HepG2 (cell line): ENCODE results near the gene DOHH. TPM values are rescaled to one million over a fixed set of nuclear protein-coding genes. Genes with fewer than 3 reads are reported as not detected.
A peak's percentile ranks its signal among the peaks of the same experiment; 100 is the strongest.

Source experiments
- GTF3A ChIP-seq: sonication (generic); formaldehyde crosslinking; conservative IDR thresholded peaks from 2 replicates; pipeline ENCODE4 v1.4.0; 2020; ENCODE audit warnings: mild to moderate bottlenecking, missing genetic modification reagents
- HMGXB4 ChIP-seq, 2 experiments: sonication (generic) in 1 of 2; formaldehyde crosslinking in 1 of 2; IDR thresholded peaks; 2 replicates each; pipeline versions ENCODE4 v1.4.0 to v1.6.1; 2018 to 2020; ENCODE audit warnings: missing genetic modification reagents in 2 of 2, borderline replicate concordance in 1 of 2, low read depth in 1 of 2, mild to moderate bottlenecking in 1 of 2, missing biosample characterization in 1 of 2
- HOXA7 ChIP-seq: sonication (generic); formaldehyde crosslinking; IDR thresholded peaks from 2 replicates; pipeline ENCODE4 v1.8.1; 2022; ENCODE audit warnings: mild to moderate bottlenecking, missing genetic modification reagents, moderate library complexity
- KDM2A ChIP-seq: sonication (generic); formaldehyde crosslinking; IDR thresholded peaks from 2 replicates; pipeline ENCODE4 v1.4.0; 2020; ENCODE audit warnings: low read depth, missing genetic modification reagents, borderline replicate concordance
- KLF16 ChIP-seq, 2 experiments: sonication (generic) in 1 of 2; formaldehyde crosslinking in 1 of 2; IDR thresholded peaks; 2 replicates each; pipeline versions ENCODE4 v1.6.1 to v1.8.0; 2016 to 2023; ENCODE audit warnings: missing genetic modification reagents in 2 of 2, missing compliant biosample characterization in 1 of 2
- PAX8 ChIP-seq: sonication (generic); formaldehyde crosslinking; IDR thresholded peaks from 2 replicates; pipeline ENCODE4 v1.8.0; 2022; ENCODE audit warnings: mild to moderate bottlenecking, missing genetic modification reagents, borderline replicate concordance
- PHF8 ChIP-seq: sonication (generic); formaldehyde crosslinking; IDR thresholded peaks from 2 replicates; pipeline ENCODE4 v1.5.0; 2020; ENCODE audit warnings: missing genetic modification reagents
- SALL1 ChIP-seq: sonication (generic); formaldehyde crosslinking; IDR thresholded peaks from 2 replicates; pipeline ENCODE4 v1.8.0; 2022; ENCODE audit warnings: mild to moderate bottlenecking, missing genetic modification reagents
- TCF12 ChIP-seq, 2 experiments: fragments of 450-650 bp in 1 of 2; sonication (generic) in 1 of 2; formaldehyde crosslinking in 1 of 2; IDR thresholded peaks; 2 replicates each; pipeline versions ENCODE4 v1.6.1 to v1.8.0; 2017 to 2022; ENCODE audit warnings: antibody characterized with exemption in 1 of 2, mild to moderate bottlenecking in 1 of 2, missing genetic modification reagents in 1 of 2, moderate library complexity in 1 of 2
- ZMAT3 ChIP-seq: sonication (generic); formaldehyde crosslinking; conservative IDR thresholded peaks from 2 replicates; pipeline ENCODE4 v1.7.0; 2021; ENCODE audit warnings: missing genetic modification reagents
- ZNF296 ChIP-seq: sonication (generic); formaldehyde crosslinking; conservative IDR thresholded peaks from 2 replicates; pipeline ENCODE4 v1.5.0; 2020; ENCODE audit warnings: mild to moderate bottlenecking, missing genetic modification reagents
- ZNF510 ChIP-seq: sonication (generic); formaldehyde crosslinking; IDR thresholded peaks from 2 replicates; pipeline ENCODE4 v1.4.0; 2020; ENCODE audit warnings: low read depth, mild to moderate bottlenecking, missing genetic modification reagents
- polyA plus RNA-seq, 8 experiments: library from polyadenylated mRNA; depleted of rRNA in 3 of 8; stranded (reverse) in 7 of 8; unstranded in 1 of 8; fragments of >200 nt; fragmentation: Illumina TruSeq in 4 of 8; extraction: Trizol in 4 of 8; gene quantifications; 2 replicates each; pipeline versions ENCODE4 v1.2.1 to v1.2.3, GENCODE V29; 2011 to 2016; ENCODE audit warnings: low read depth in 4 of 8, missing spikeins in 1 of 8, mixed read lengths in 1 of 8; ENCODE audit not compliant: insufficient read depth in 1 of 8
- total RNA-seq, 5 experiments: library from RNA; depleted of rRNA; stranded (reverse); fragments of >200 nt; fragmentation: Illumina TruSeq; extraction: Trizol; gene quantifications; 2 replicates each; pipeline ENCODE4 v1.2.3, GENCODE V29; 2016; ENCODE audit warnings: low read depth in 1 of 5
- TF ChIP-seq, protein P1 (sequence below): sonication (generic); formaldehyde crosslinking; IDR thresholded peaks from 2 replicates; pipeline ENCODE4 v1.9.0; 2021; ENCODE audit warnings: missing genetic modification reagents, borderline replicate concordance
- TF ChIP-seq, protein P2 (sequence below), 2 experiments: sonication (generic) in 1 of 2; formaldehyde crosslinking in 1 of 2; IDR thresholded peaks; 2 replicates each; pipeline versions ENCODE4 v1.5.1 to v1.6.1; 2011 to 2020; ENCODE audit warnings: borderline replicate concordance in 1 of 2, low read depth in 1 of 2, low read length in 1 of 2, mild to moderate bottlenecking in 1 of 2, missing genetic modification reagents in 1 of 2, moderate library complexity in 1 of 2
- TF ChIP-seq, protein P3 (sequence below): sonication (generic); formaldehyde crosslinking; IDR thresholded peaks from 2 replicates; pipeline ENCODE4 v1.4.0; 2020; ENCODE audit warnings: missing genetic modification reagents

DOHH gene
- total and polyA plus RNA-seq, 2 of the 13 experiments (the other 11 are each of a cell fraction or from before 2014, with no cell fraction given), result 3.5 to 13.7 TPM

DNA sequence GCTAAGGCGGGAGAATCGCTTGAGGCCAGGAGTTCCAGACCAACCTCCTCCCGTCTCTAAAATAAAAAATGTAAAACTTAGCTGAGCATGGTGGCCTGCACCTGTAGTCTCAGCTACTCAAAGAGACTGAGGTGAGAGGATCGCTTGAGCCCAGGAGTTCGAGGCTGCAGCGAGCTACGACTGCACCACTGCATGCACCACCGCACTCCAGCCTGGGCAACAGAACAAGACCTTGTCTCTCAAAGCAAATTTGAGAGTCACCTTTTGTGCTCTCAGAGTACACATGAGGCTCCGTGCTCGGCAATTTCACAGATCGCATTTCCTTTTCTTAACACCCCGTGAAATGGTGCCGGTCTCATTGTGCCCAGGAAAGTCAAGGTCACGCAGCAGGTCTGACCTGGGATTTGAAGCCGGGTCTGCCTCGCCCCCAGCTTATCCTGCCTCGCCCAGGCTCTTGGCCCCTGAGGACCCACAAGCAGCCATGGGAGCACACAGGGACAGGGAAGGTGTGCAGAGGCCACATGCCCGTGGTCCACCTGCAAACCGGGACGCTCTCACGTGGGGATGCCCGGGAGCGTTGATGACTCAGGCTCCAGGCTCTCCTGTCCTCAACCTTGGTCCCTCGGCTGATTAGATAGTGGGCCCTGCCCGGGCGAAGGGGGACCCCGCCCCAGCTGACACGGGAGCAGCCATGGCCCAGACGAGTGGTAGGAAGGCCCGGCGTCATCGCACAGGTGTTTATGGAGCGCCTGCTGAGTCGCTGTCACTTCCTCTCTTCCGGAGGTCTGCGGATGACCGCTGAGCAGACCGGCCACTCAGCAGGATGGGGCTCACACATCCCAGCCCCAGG is 19.0 kb downstream of the DOHH start (continued):
- TF ChIP-seq, protein P1, sequence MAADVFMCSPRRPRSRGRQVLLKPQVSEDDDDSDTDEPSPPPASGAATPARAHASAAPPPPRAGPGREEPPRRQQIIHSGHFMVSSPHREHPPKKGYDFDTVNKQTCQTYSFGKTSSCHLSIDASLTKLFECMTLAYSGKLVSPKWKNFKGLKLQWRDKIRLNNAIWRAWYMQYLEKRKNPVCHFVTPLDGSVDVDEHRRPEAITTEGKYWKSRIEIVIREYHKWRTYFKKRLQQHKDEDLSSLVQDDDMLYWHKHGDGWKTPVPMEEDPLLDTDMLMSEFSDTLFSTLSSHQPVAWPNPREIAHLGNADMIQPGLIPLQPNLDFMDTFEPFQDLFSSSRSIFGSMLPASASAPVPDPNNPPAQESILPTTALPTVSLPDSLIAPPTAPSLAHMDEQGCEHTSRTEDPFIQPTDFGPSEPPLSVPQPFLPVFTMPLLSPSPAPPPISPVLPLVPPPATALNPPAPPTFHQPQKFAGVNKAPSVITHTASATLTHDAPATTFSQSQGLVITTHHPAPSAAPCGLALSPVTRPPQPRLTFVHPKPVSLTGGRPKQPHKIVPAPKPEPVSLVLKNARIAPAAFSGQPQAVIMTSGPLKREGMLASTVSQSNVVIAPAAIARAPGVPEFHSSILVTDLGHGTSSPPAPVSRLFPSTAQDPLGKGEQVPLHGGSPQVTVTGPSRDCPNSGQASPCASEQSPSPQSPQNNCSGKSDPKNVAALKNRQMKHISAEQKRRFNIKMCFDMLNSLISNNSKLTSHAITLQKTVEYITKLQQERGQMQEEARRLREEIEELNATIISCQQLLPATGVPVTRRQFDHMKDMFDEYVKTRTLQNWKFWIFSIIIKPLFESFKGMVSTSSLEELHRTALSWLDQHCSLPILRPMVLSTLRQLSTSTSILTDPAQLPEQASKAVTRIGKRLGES (CRISPR knock-in tag), result no peak
- TF ChIP-seq, protein P2, sequence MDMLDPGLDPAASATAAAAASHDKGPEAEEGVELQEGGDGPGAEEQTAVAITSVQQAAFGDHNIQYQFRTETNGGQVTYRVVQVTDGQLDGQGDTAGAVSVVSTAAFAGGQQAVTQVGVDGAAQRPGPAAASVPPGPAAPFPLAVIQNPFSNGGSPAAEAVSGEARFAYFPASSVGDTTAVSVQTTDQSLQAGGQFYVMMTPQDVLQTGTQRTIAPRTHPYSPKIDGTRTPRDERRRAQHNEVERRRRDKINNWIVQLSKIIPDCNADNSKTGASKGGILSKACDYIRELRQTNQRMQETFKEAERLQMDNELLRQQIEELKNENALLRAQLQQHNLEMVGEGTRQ (IDR thresholded peaks at IDR 0.05; ENCODE audit: low read depth, low read length), result no peak
- TF ChIP-seq, protein P2 (CRISPR knock-in tag; IDR thresholded peaks at IDR 0.05; ENCODE audit: borderline replicate concordance), result no peak
- TF ChIP-seq, protein P3, sequence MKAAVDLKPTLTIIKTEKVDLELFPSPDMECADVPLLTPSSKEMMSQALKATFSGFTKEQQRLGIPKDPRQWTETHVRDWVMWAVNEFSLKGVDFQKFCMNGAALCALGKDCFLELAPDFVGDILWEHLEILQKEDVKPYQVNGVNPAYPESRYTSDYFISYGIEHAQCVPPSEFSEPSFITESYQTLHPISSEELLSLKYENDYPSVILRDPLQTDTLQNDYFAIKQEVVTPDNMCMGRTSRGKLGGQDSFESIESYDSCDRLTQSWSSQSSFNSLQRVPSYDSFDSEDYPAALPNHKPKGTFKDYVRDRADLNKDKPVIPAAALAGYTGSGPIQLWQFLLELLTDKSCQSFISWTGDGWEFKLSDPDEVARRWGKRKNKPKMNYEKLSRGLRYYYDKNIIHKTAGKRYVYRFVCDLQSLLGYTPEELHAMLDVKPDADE (CRISPR knock-in tag), result no peak
- no peak for TF ChIP-seq GTF3A (CRISPR knock-in tag)
- TF ChIP-seq KLF16 (CRISPR knock-in tag; IDR thresholded peaks at IDR 0.05), result peak in 1 of 2 experiments; percentile 66; a peak in 2 of 4 replicates
- peak; percentile 33 to 78; a peak in 2 of 4 replicates for TF ChIP-seq HMGXB4 (CRISPR knock-in tag; IDR thresholded peaks at IDR 0.05; ENCODE audit: borderline replicate concordance in 1 of 2, low read depth in 1 of 2)
- TF ChIP-seq PAX8, result no peak
- TF ChIP-seq PHF8 (CRISPR knock-in tag), result peak; percentile 16; the same call in 1 of the 2 replicates
- peak; percentile 54; the same call in 1 of the 2 replicates for TF ChIP-seq ZNF296 (CRISPR knock-in tag)
- no peak for TF ChIP-seq ZNF510 (CRISPR knock-in tag)
- TF ChIP-seq ZMAT3, result peak; percentile 94
- TF ChIP-seq TCF12 (IDR thresholded peaks at IDR 0.05), result no peak
- TF ChIP-seq TCF12 (CRISPR knock-in tag; IDR thresholded peaks at IDR 0.05), result no peak
- 0 out of 2 replicates have a peak, but pooled peaks have one; percentile 33 for TF ChIP-seq HOXA7
- TF ChIP-seq SALL1 (CRISPR knock-in tag), result peak; percentile 89
- TF ChIP-seq KDM2A (CRISPR knock-in tag), result peak; percentile 30; the same call in 1 of the 2 replicates
